HepG2 (cell line): Measurements from ENCODE around the gene TIAM1. TPM values are rescaled to one million over a fixed set of nuclear protein-coding genes. Genes with fewer than 3 reads are reported as not detected.

Source experiments
- ATAC-seq: fragments of 200-7000 bp; cut with Tn5 transposase; 3 replicates; pipeline ENCODE4 v1.9.1; 2020; ENCODE audit warnings: mild to moderate bottlenecking, moderate library complexity
- BruUV-seq: library from RNA; stranded (reverse); fragments of 400-500 nt; replicated peaks from 2 replicates; lab custom pipeline; 2021; lab: Mats Ljungman, UMichigan
- CTCF ChIA-PET: fragments of 300-600 bp; formaldehyde crosslinking; extraction: SDS; loops from one replicate; lab custom pipeline; 2021; ENCODE audit warnings: low total read pairs, inconsistent platforms, low intra/inter-chr PET ratio; lab: Yijun Ruan, JAX
- POLR2A ChIA-PET: fragments of 350-600 bp; sonication (Branson Sonifier 250); formaldehyde crosslinking; loops from one replicate; lab custom pipeline; 2020; ENCODE audit warnings: antibody characterized with exemption, inconsistent platforms; lab: Yijun Ruan, JAX
- DNase-seq: peaks from one replicate; pipeline ENCODE4 v3.0.0-alpha.2; 2015; ENCODE audit warnings: low spot score
- FAIRE-seq: peaks from 3 replicates; lab custom pipeline; 2011; peaks lifted over from hg19 to GRCh38; lab: Jason Lieb, UNC
- H2AFZ ChIP-seq: one replicate; pipeline ENCODE4 v1.6.1; 2011; ENCODE audit warnings: low read length, inconsistent platforms
- H3K27ac ChIP-seq: fragments of 300-600 bp; 3 replicates; pipeline ENCODE4 v1.8.0; 2011; ENCODE audit warnings: mixed run types, mild to moderate bottlenecking, mixed read lengths, low read length, inconsistent platforms; ENCODE audit not compliant: insufficient read depth; ENCODE audit errors: extremely low read length
- H3K27me3 ChIP-seq, 2 experiments: fragments of 200-600 bp in 1 of 2; 2 replicates in 1 of 2; 3 replicates in 1 of 2; pipeline versions ENCODE4 v1.6.0 to v1.8.0; 2011; ENCODE audit warnings: low read length in 2 of 2, mild to moderate bottlenecking in 2 of 2, moderate library complexity in 2 of 2, inconsistent platforms in 1 of 2; ENCODE audit not compliant: insufficient read depth in 2 of 2, control insufficient read depth in 1 of 2
- H3K36me3 ChIP-seq, 2 experiments: fragments of 200-600 bp in 1 of 2; replicated peaks in 1 of 2; 2 replicates in 1 of 2; 3 replicates in 1 of 2; pipeline versions ENCODE4 v1.5.1 to v1.8.0; 2011; ENCODE audit warnings: low read length in 2 of 2, inconsistent platforms in 1 of 2; ENCODE audit not compliant: insufficient read depth in 2 of 2, control insufficient read depth in 1 of 2
- H3K4me1 ChIP-seq: 2 replicates; pipeline ENCODE4 v1.5.1; 2012; ENCODE audit warnings: low read length, inconsistent platforms; ENCODE audit not compliant: insufficient read depth
- H3K4me2 ChIP-seq: 2 replicates; pipeline ENCODE4 v1.6.0; 2011; ENCODE audit warnings: low read depth, low read length, inconsistent platforms
- H3K4me3 ChIP-seq, 3 experiments: fragments of 200-600 bp in 1 of 3; sonication (generic), shearing (Covaris generic) in 1 of 3; replicated peaks in 1 of 3; 2 replicates each; pipeline ENCODE4 v1.5.1; 2011 to 2016; ENCODE audit warnings: low read length in 3 of 3, inconsistent platforms in 2 of 3, low read depth in 2 of 3, mild to moderate bottlenecking in 2 of 3, control low read depth in 1 of 3, mixed read lengths in 1 of 3; ENCODE audit not compliant: insufficient read depth in 1 of 3
- H3K79me2 ChIP-seq: one replicate; pipeline ENCODE4 v1.6.1; 2011; ENCODE audit warnings: low read length, inconsistent platforms; ENCODE audit not compliant: insufficient read depth
- H3K9ac ChIP-seq: 2 replicates; pipeline ENCODE4 v1.6.0; 2011; ENCODE audit warnings: mild to moderate bottlenecking, low read depth, low read length, inconsistent platforms; ENCODE audit not compliant: insufficient read depth
- H3K9me3 ChIP-seq: 2 replicates; pipeline ENCODE4 v1.5.1; 2012; ENCODE audit warnings: mild to moderate bottlenecking, low read length
- H4K20me1 ChIP-seq: 2 replicates; pipeline ENCODE4 v1.6.0; 2011; ENCODE audit warnings: inconsistent platforms, mild to moderate bottlenecking, low read length, moderate library complexity; ENCODE audit not compliant: insufficient read depth
- GATAD1 ChIP-seq: IDR thresholded peaks from 2 replicates; pipeline ENCODE4 v1.6.1; 2016; ENCODE audit warnings: missing genetic modification reagents, missing compliant biosample characterization
- HMG20B ChIP-seq: conservative IDR thresholded peaks from 2 replicates; pipeline ENCODE4 v1.6.1; 2016; ENCODE audit warnings: missing genetic modification reagents, missing compliant biosample characterization
- MAF1 ChIP-seq: sonication (generic); formaldehyde crosslinking; IDR thresholded peaks from 2 replicates; pipeline ENCODE4 v1.5.0; 2020; ENCODE audit warnings: missing genetic modification reagents, borderline replicate concordance
- NFKBIZ ChIP-seq: IDR thresholded peaks from 2 replicates; pipeline ENCODE4 v1.6.1; 2018; ENCODE audit warnings: missing genetic modification reagents, missing compliant biosample characterization
- SAP130 ChIP-seq: IDR thresholded peaks from 2 replicates; pipeline ENCODE4 v1.6.1; 2016; ENCODE audit warnings: low read depth
- ZFP36 ChIP-seq: fragments of 150-350 bp; IDR thresholded peaks from 2 replicates; pipeline ENCODE4 v1.6.1; 2018; ENCODE audit warnings: borderline replicate concordance, low read length, low read depth; ENCODE audit not compliant: partially characterized antibody
- ZNF230 ChIP-seq: sonication (generic); formaldehyde crosslinking; IDR thresholded peaks from 2 replicates; pipeline ENCODE4 v1.4.0; 2020; ENCODE audit warnings: mild to moderate bottlenecking, missing genetic modification reagents
- ZNF713 ChIP-seq: sonication (generic); formaldehyde crosslinking; IDR thresholded peaks from 2 replicates; pipeline ENCODE4 v1.4.0; 2020; ENCODE audit warnings: mild to moderate bottlenecking, missing genetic modification reagents
- ZNF720 ChIP-seq: sonication (generic); formaldehyde crosslinking; IDR thresholded peaks from 2 replicates; pipeline ENCODE4 v1.4.0; 2020; ENCODE audit warnings: missing genetic modification reagents
- WGBS: methylation state at CpG from one replicate; pipeline ENCODE4 v1.1.6; 2017; ENCODE audit warnings: low lambda C conversion rate; 5-methylcytosine and 5-hydroxymethylcytosine counted together
- in situ Hi-C: cut with HindIII; loops from 2 replicates; pipeline ENCODE4 v1.10.0; 2017; ENCODE audit warnings: low pct_unique_long_range_greater_than_20kb; ENCODE audit not compliant: extremely low pct_ligation_motif_present
- intact Hi-C: fragments of 100-400 bp; cut with micrococcal nuclease; formaldehyde crosslinking; loops from one replicate; pipeline ENCODE4 v1.10.0; 2022; ENCODE audit not compliant: unreplicated experiment
- polyA plus RNA-seq, 8 experiments: library from polyadenylated mRNA; depleted of rRNA in 3 of 8; stranded (reverse) in 7 of 8; unstranded in 1 of 8; fragments of >200 nt; fragmentation: Illumina TruSeq in 4 of 8; extraction: Trizol in 4 of 8; gene quantifications; 2 replicates each; pipeline versions ENCODE4 v1.2.1 to v1.2.3, GENCODE V29; 2011 to 2016; ENCODE audit warnings: low read depth in 4 of 8, missing spikeins in 1 of 8, mixed read lengths in 1 of 8; ENCODE audit not compliant: insufficient read depth in 1 of 8
- total RNA-seq, 5 experiments: library from RNA; depleted of rRNA; stranded (reverse); fragments of >200 nt; fragmentation: Illumina TruSeq; extraction: Trizol; gene quantifications; 2 replicates each; pipeline ENCODE4 v1.2.3, GENCODE V29; 2016; ENCODE audit warnings: low read depth in 1 of 5
- TF ChIP-seq, protein P1 (sequence below), 2 experiments: fragments of 450-650 bp in 1 of 2; sonication (generic) in 1 of 2; formaldehyde crosslinking in 1 of 2; IDR thresholded peaks; 2 replicates each; pipeline versions ENCODE4 v1.6.1 to v1.8.0; 2016 to 2022; ENCODE audit warnings: antibody characterized with exemption in 1 of 2, mild to moderate bottlenecking in 1 of 2, missing genetic modification reagents in 1 of 2

Gene TIAM1
- total and polyA plus RNA-seq, 2 of the 13 experiments (the other 11 are each of a cell fraction or from before 2014, with no cell fraction given) = 0.13 to 0.24 TPM

DNA sequence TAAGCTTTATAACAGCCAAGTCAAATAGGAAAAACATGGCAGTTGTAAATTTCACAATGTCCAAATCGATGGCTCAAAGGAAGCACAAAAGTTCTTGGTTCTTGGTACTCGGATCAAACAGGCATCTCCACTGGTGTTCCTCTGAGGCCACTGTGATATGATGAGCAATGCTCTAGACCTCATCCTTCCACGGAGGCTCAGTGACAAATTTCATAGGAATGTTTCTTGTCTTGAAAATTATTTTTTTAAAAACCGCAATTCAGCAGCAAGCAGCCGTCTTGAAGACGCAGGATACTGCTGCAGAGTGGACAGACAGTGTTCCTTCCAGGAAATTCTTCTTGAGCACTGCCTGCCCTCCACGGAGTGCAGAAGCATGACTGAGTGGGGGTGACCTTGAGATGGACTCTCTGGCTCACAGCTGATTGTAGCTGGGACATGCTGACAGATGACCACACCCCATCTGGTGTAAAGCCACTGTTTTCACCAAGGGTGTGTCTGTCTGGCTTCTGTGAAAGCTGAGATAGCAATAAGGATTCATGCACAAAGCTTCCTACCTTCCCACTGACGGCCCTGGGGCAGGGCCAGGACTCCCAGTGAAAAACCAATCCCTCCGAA, 61.9 kb downstream of the TIAM1 start:
- Histone ChIP-seq H3K9ac (no peak overlapping the region), H3K27me3 (no peaks in the 10 kb centered on the region), H3K79me2 (no peaks in the 10 kb centered on the region), H3K27ac (no peak overlapping the region), H4K20me1 (no peaks in the 10 kb centered on the region), H2AFZ (no peak overlapping the region), H3K4me2 (no peak overlapping the region), H3K36me3 (no peaks in the 10 kb centered on the region), H3K4me1 (no peaks in the 10 kb centered on the region), H3K9me3 (peaks cover 9% of the 10 kb centered on the region; the same call in 1 of the 2 replicates), H3K4me3 (no peak overlapping the region)
- in situ Hi-C loops = no loop called here
- ATAC-seq (no peak), DNase-seq (no peak), FAIRE-seq (no peak)
- TF ChIP-seq NFKBIZ (CRISPR knock-in tag) (no peak), GATAD1 (CRISPR knock-in tag) (no peak), HMG20B (CRISPR knock-in tag) (no peak), SAP130 (no peak), ZFP36 (no peak), ZNF713 (CRISPR knock-in tag) (no peak), ZNF720 (CRISPR knock-in tag) (no peak), ZNF230 (CRISPR knock-in tag) (no peak), MAF1 (CRISPR knock-in tag) (no peak)
- TF ChIP-seq, protein P1, sequence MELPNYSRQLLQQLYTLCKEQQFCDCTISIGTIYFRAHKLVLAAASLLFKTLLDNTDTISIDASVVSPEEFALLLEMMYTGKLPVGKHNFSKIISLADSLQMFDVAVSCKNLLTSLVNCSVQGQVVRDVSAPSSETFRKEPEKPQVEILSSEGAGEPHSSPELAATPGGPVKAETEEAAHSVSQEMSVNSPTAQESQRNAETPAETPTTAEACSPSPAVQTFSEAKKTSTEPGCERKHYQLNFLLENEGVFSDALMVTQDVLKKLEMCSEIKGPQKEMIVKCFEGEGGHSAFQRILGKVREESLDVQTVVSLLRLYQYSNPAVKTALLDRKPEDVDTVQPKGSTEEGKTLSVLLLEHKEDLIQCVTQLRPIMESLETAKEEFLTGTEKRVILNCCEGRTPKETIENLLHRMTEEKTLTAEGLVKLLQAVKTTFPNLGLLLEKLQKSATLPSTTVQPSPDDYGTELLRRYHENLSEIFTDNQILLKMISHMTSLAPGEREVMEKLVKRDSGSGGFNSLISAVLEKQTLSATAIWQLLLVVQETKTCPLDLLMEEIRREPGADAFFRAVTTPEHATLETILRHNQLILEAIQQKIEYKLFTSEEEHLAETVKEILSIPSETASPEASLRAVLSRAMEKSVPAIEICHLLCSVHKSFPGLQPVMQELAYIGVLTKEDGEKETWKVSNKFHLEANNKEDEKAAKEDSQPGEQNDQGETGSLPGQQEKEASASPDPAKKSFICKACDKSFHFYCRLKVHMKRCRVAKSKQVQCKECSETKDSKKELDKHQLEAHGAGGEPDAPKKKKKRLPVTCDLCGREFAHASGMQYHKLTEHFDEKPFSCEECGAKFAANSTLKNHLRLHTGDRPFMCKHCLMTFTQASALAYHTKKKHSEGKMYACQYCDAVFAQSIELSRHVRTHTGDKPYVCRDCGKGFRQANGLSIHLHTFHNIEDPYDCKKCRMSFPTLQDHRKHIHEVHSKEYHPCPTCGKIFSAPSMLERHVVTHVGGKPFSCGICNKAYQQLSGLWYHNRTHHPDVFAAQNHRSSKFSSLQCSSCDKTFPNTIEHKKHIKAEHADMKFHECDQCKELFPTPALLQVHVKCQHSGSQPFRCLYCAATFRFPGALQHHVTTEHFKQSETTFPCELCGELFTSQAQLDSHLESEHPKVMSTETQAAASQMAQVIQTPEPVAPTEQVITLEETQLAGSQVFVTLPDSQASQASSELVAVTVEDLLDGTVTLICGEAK (IDR thresholded peaks at IDR 0.05) = no peak
- TF ChIP-seq, protein P1 (CRISPR knock-in tag; IDR thresholded peaks at IDR 0.05) = no peak
- ChIA-PET CTCF (no interaction called here), POLR2A (no interaction called here)
- 42% methylated on average over 9 of the region's 9 CpGs for WGBS
- no TSS peak for BruUV-seq
- intact Hi-C loops = loop anchor here (5.0 kb wide), 1 partner anchor 60 kb away; no protein-coding TSS in a partner anchor
